HFF-Myc (cell line): ENCODE measurements around the gene KRTAP12-1.
"Not testable (repeated sequence)": the region's sequence is repeated elsewhere in the genome, so short reads cannot be mapped to it uniquely, and the experiment has no call there.

Source experiments
- DNase-seq: peaks from one replicate; pipeline ENCODE4 v3.0.0-alpha.2; 2011; ENCODE audit warnings: low read depth; ENCODE audit errors: extremely low read depth
- H3K4me3 ChIP-seq: replicated peaks from 2 replicates; pipeline ENCODE4 v1.5.1; 2011; ENCODE audit warnings: low read depth, mild to moderate bottlenecking, control low read depth, low read length
- CTCF ChIP-seq: IDR thresholded peaks from 2 replicates; pipeline ENCODE4 v1.5.1; 2012; ENCODE audit warnings: mild to moderate bottlenecking, low read depth, low read length, control low read depth; ENCODE audit errors: missing control alignments

Gene KRTAP12-1

GRCh38 chr21:44667612-44668011 is 14.4 kb downstream of the KRTAP12-1 start:
- DNase-seq, result no peak
- no peak overlapping the region for H3K4me3 ChIP-seq
- no peak for TF ChIP-seq CTCF

GRCh38 chr21:44666401-44667320 is 15.3 kb downstream of the KRTAP12-1 start, which contains the start of gene KRTAP12-2:
Gene KRTAP12-2 (minus strand): TSS chr21:44666927. CDS start chr21:44666886, 41 bp downstream.
- no peak within 1 kb of the TSS for H3K4me3 ChIP-seq
- TF ChIP-seq CTCF, result no peak
- no peak for DNase-seq

GRCh38 chr21:44664691-44665090 is 17.3 kb downstream of the KRTAP12-1 start:
- H3K4me3 ChIP-seq, result no peak overlapping the region
- no peak for TF ChIP-seq CTCF
- DNase-seq, result no peak

- H3K4me3 ChIP-seq, DNase-seq: not testable (repeated sequence)
Measured at GRCh38 chr21:44661567-44661966, 20.4 kb downstream of the KRTAP12-1 start.

GRCh38 chr21:44658913-44659595 is 22.9 kb downstream of the KRTAP12-1 start:
- no peak for TF ChIP-seq CTCF
- DNase-seq, result no peak
- no peak overlapping the region for H3K4me3 ChIP-seq

GRCh38 chr21:44658541-44658910 is 23.4 kb downstream of the KRTAP12-1 start:
- no peak overlapping the region for H3K4me3 ChIP-seq
- DNase-seq, result no peak
- no peak for TF ChIP-seq CTCF
